K562 (cell line): ENCODE data around the gene ATF1. TPM values are rescaled to one million over a fixed set of nuclear protein-coding genes. Genes with fewer than 3 reads are reported as not detected.

ENCODE experiments used
- COPS2 ChIP-seq: fragments of 450-650 bp; conservative IDR thresholded peaks from 2 replicates; pipeline ENCODE4 v1.6.1; 2016; ENCODE audit warnings: mild to moderate bottlenecking, moderate library complexity
- HNRNPUL1 ChIP-seq: fragments of 200-400 bp; formaldehyde crosslinking; IDR thresholded peaks from 2 replicates; pipeline ENCODE4 v1.6.1; 2017; ENCODE audit warnings: low read length
- KLF13 ChIP-seq: fragments of 450-650 bp; IDR thresholded peaks from 2 replicates; pipeline ENCODE4 v1.6.1; 2016; ENCODE audit warnings: missing genetic modification characterization, low read depth, mild to moderate bottlenecking, missing compliant biosample characterization, moderate library complexity, borderline replicate concordance
- NFXL1 ChIP-seq: fragments of 450-650 bp; formaldehyde crosslinking; IDR thresholded peaks from 2 replicates; pipeline ENCODE4 v1.4.0; 2021; ENCODE audit warnings: mild to moderate bottlenecking
- SPI1 ChIP-seq: IDR thresholded peaks from 2 replicates; pipeline ENCODE4 v1.6.1; 2011; ENCODE audit warnings: low read depth, low read length, control low read depth, borderline replicate concordance
- SREBF2 ChIP-seq: sonication (generic); formaldehyde crosslinking; IDR thresholded peaks from 2 replicates; pipeline ENCODE4 v1.4.0; 2020; ENCODE audit warnings: mild to moderate bottlenecking, missing genetic modification reagents
- ZNF253 ChIP-seq: fragments of 250-450 bp; sonication (Bioruptor Pico); conservative IDR thresholded peaks from 2 replicates; pipeline ENCODE4 v1.6.1; 2021; ENCODE audit warnings: mild to moderate bottlenecking
- ZNF3 ChIP-seq: fragments of 250-450 bp; sonication (Bioruptor Pico); IDR thresholded peaks from 2 replicates; pipeline ENCODE4 v1.5.0; 2021; ENCODE audit warnings: mild to moderate bottlenecking, moderate library complexity
- polyA plus RNA-seq, 8 experiments: library from polyadenylated mRNA; depleted of rRNA in 4 of 8; stranded (reverse) in 5 of 8; unstranded in 3 of 8; fragments of >200 nt; fragmentation: Nextera tagmentation in 2 of 8; fragmentation: Illumina TruSeq in 1 of 8; extraction: Ambion mirVana in 2 of 8; extraction: Trizol in 1 of 8; gene quantifications; 2 replicates each; pipeline versions ENCODE4 v1.2.1 to v1.2.3, GENCODE V29; 2011 to 2014; ENCODE audit warnings: inconsistent platforms in 1 of 8, missing spikeins in 1 of 8
- total RNA-seq, 7 experiments: library from RNA; depleted of rRNA in 6 of 7; stranded (reverse); fragments of >200 nt in 6 of 7; fragmentation: Illumina TruSeq in 2 of 7; extraction: Trizol in 2 of 7; gene quantifications; 2 replicates each; pipeline versions ENCODE4 v1.2.1 to v1.2.3, GENCODE V29; 2011 to 2021; ENCODE audit warnings: low replicate concordance in 1 of 7
- TF ChIP-seq, protein P1 (sequence below): fragments of 450-650 bp; formaldehyde crosslinking; IDR thresholded peaks from 2 replicates; pipeline ENCODE4 v1.4.0; 2022; ENCODE audit warnings: missing genetic modification characterization
- TF ChIP-seq, protein P2 (sequence below): fragments of 450-650 bp; IDR thresholded peaks from 2 replicates; pipeline ENCODE4 v1.6.1; 2016; ENCODE audit warnings: low read depth, mild to moderate bottlenecking, moderate library complexity
- TF ChIP-seq, protein P3 (sequence below): fragments of 250-450 bp; sonication (Bioruptor Pico); IDR thresholded peaks from 2 replicates; pipeline ENCODE4 v1.4.0; 2020; ENCODE audit warnings: mild to moderate bottlenecking, moderate library complexity

The ATF1 gene
- total and polyA plus RNA-seq, 9 of the 15 experiments (the other 6 are each of a cell fraction or from before 2014, with no cell fraction given): 19.8 to 83.5 (median 51.4) TPM

DNA sequence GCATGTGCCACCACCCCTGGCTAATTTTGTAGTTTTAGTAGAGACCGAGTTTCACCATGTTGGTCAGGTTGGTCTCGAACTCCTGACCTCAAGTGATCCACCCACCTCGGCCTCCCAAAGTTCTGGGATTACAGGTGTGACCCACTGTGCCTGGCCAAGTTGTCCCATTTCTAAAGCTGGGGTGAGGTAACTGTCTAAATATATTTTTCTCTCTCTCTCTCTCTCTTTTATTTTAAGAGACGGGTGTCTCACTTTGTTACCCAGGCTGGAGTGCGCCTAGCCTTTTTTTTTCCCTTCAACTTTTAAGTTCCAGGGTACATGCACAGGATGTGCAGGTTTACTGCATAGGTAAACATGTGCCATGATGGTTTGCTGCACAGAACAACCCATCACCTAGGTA lies 8.6 kb downstream of the ATF1 start (continued):
- TF ChIP-seq SPI1 (no peak), SREBF2 (CRISPR knock-in tag) (no peak), HNRNPUL1 (no peak), ZNF3 (no peak), ZNF253 (CRISPR knock-in tag) (no peak), COPS2 (no peak), NFXL1 (CRISPR knock-in tag) (no peak), KLF13 (tag) (no peak)
- TF ChIP-seq, protein P1, sequence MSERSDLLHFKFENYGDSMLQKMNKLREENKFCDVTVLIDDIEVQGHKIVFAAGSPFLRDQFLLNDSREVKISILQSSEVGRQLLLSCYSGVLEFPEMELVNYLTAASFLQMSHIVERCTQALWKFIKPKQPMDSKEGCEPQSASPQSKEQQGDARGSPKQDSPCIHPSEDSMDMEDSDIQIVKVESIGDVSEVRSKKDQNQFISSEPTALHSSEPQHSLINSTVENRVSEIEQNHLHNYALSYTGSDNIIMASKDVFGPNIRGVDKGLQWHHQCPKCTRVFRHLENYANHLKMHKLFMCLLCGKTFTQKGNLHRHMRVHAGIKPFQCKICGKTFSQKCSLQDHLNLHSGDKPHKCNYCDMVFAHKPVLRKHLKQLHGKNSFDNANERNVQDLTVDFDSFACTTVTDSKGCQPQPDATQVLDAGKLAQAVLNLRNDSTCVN (CRISPR knock-in tag): no peak
- TF ChIP-seq, protein P2, sequence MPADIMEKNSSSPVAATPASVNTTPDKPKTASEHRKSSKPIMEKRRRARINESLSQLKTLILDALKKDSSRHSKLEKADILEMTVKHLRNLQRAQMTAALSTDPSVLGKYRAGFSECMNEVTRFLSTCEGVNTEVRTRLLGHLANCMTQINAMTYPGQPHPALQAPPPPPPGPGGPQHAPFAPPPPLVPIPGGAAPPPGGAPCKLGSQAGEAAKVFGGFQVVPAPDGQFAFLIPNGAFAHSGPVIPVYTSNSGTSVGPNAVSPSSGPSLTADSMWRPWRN: no peak
- TF ChIP-seq, protein P3, sequence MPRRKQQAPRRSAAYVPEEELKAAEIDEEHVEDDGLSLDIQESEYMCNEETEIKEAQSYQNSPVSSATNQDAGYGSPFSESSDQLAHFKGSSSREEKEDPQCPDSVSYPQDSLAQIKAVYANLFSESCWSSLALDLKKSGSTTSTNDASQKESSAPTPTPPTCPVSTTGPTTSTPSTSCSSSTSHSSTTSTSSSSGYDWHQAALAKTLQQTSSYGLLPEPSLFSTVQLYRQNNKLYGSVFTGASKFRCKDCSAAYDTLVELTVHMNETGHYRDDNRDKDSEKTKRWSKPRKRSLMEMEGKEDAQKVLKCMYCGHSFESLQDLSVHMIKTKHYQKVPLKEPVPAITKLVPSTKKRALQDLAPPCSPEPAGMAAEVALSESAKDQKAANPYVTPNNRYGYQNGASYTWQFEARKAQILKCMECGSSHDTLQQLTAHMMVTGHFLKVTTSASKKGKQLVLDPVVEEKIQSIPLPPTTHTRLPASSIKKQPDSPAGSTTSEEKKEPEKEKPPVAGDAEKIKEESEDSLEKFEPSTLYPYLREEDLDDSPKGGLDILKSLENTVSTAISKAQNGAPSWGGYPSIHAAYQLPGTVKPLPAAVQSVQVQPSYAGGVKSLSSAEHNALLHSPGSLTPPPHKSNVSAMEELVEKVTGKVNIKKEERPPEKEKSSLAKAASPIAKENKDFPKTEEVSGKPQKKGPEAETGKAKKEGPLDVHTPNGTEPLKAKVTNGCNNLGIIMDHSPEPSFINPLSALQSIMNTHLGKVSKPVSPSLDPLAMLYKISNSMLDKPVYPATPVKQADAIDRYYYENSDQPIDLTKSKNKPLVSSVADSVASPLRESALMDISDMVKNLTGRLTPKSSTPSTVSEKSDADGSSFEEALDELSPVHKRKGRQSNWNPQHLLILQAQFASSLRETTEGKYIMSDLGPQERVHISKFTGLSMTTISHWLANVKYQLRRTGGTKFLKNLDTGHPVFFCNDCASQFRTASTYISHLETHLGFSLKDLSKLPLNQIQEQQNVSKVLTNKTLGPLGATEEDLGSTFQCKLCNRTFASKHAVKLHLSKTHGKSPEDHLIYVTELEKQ (CRISPR knock-in tag): no peak
